Thyroid gland (tissue), 4 donors: ENCODE results near the gene PTGFR.

ENCODE experiments used
- POLR2A ChIP-seq, 2 donors: fragments of 450-650 bp; IDR thresholded peaks; one replicate each; pipeline ENCODE4 v1.6.1; 2017; ENCODE audit warnings: antibody characterized with exemption in 2 of 2, mild to moderate bottlenecking in 2 of 2, moderate library complexity in 1 of 2
- TF ChIP-seq, protein P1 (sequence below), 6 experiments: fragments of 200-600 bp in 3 of 6; fragments of 450-650 bp in 3 of 6; sonication (generic) in 3 of 6; IDR thresholded peaks; one replicate each; pipeline ENCODE4 v1.5.1; 2016 to 2019; ENCODE audit warnings: antibody characterized with exemption in 6 of 6, mild to moderate bottlenecking in 2 of 6, inconsistent platforms in 1 of 6, moderate library complexity in 1 of 6

DNA sequence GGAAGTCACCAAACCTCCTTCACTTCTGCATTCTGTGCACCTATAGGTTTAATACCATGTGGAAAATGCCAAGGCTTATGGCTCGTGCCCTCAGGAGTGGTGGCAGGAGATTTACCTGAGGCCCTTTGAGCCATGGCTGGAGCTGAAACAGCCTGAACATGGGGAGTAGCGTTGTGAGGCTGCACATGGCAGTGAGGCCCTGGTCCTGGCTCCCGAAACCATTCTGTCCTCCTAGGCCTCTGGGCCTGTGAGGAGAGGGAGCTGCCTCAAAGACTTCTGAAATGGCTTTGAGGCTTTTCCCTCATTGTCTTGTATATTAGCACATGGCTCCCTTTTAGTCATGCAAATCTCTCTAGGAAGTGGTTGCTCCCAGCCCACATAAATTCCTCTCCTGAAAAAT is 20.6 kb downstream of the PTGFR start:
- TF ChIP-seq, protein P1, sequence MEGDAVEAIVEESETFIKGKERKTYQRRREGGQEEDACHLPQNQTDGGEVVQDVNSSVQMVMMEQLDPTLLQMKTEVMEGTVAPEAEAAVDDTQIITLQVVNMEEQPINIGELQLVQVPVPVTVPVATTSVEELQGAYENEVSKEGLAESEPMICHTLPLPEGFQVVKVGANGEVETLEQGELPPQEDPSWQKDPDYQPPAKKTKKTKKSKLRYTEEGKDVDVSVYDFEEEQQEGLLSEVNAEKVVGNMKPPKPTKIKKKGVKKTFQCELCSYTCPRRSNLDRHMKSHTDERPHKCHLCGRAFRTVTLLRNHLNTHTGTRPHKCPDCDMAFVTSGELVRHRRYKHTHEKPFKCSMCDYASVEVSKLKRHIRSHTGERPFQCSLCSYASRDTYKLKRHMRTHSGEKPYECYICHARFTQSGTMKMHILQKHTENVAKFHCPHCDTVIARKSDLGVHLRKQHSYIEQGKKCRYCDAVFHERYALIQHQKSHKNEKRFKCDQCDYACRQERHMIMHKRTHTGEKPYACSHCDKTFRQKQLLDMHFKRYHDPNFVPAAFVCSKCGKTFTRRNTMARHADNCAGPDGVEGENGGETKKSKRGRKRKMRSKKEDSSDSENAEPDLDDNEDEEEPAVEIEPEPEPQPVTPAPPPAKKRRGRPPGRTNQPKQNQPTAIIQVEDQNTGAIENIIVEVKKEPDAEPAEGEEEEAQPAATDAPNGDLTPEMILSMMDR (IDR thresholded peaks at IDR 0.05), result no peak
- TF ChIP-seq POLR2A (IDR thresholded peaks at IDR 0.05), result no peak
